ENCODE results near the gene RPL19. TPM values are rescaled to one million over a fixed set of nuclear protein-coding genes. Genes with fewer than 3 reads are reported as not detected.

The RPL19 gene
- total and polyA plus RNA-seq, 12 donors = 907 to 3,029 (median 991) TPM

GRCh38 chr17:39151943-39152818 lies 47.9 kb upstream of the RPL19 start:
- WGBS, 2 donors = 13 to 15% methylated on average over 25 of the region's 25 CpGs
- Histone ChIP-seq H3K27ac (peak overlapping the region; percentile 72 to 97 (median 87)), H3K4me1 (peaks cover 3 to 40% (median 17%) of the 10 kb centered on the region in 9 donors), H3K9me3 (no peaks in the 10 kb centered on the region), H3K4me3 (peak overlapping the region; percentile 56 to 94 (median 81)), H3K27me3 (peaks cover 0 to 37% (median 12%) of the 10 kb centered on the region in 7 donors), H3K36me3 (no peaks in the 10 kb centered on the region)
- ATAC-seq = peak in 6 of 8 donors; percentile 2 to 25 (median 9)
- peak; percentile 39 to 53 for DNase-seq
- intact Hi-C loops (cut with DNase I) = loop anchor here (1.0 to 10.0 kb wide), 13 partner anchors 55 to 281 kb away; partner anchors contain the start of genes LASP1 (in 4 of the 10) and FBXO47 (in 1 of the 10)
- TF ChIP-seq, protein P1, sequence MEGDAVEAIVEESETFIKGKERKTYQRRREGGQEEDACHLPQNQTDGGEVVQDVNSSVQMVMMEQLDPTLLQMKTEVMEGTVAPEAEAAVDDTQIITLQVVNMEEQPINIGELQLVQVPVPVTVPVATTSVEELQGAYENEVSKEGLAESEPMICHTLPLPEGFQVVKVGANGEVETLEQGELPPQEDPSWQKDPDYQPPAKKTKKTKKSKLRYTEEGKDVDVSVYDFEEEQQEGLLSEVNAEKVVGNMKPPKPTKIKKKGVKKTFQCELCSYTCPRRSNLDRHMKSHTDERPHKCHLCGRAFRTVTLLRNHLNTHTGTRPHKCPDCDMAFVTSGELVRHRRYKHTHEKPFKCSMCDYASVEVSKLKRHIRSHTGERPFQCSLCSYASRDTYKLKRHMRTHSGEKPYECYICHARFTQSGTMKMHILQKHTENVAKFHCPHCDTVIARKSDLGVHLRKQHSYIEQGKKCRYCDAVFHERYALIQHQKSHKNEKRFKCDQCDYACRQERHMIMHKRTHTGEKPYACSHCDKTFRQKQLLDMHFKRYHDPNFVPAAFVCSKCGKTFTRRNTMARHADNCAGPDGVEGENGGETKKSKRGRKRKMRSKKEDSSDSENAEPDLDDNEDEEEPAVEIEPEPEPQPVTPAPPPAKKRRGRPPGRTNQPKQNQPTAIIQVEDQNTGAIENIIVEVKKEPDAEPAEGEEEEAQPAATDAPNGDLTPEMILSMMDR (IDR thresholded peaks at IDR 0.05) = no peak

GRCh38 chr17:39153599-39154051 lies 46.5 kb upstream of the RPL19 start:
- H3K4me1 ChIP-seq = peaks cover 3 to 40% (median 17%) of the 10 kb centered on the region in 9 donors
- peak; percentile 72 to 95 (median 90) for ATAC-seq
- peak overlapping the region; percentile 54 to 94 (median 81) for H3K4me3 ChIP-seq
- H3K36me3 ChIP-seq = no peaks in the 10 kb centered on the region
- peak; percentile 92 to 95 for DNase-seq
- 0% methylated on average over 16 of the region's 16 CpGs for WGBS, 2 donors
- no peaks in the 10 kb centered on the region for H3K9me3 ChIP-seq
- intact Hi-C loops (cut with DNase I) = loop anchor here (1.0 to 10.0 kb wide), 15 partner anchors 56 to 283 kb away; partner anchors contain the start of genes LASP1 (in 4 of the 10) and FBXO47 (in 1 of the 10)
- H3K27me3 ChIP-seq = peaks cover 0 to 37% (median 12%) of the 10 kb centered on the region in 7 donors
- TF ChIP-seq, protein P1 (IDR thresholded peaks at IDR 0.05) = peak in 7 of 9 donors; percentile 13 to 38 (median 24)
- peak overlapping the region; percentile 77 to 97 (median 91) for H3K27ac ChIP-seq

- Histone ChIP-seq H3K27ac (no peak overlapping the region), H3K27me3 (peaks cover 0 to 21% (median 6%) of the 10 kb centered on the region in 7 donors), H3K36me3 (no peaks in the 10 kb centered on the region), H3K9me3 (no peaks in the 10 kb centered on the region), H3K4me3 (no peak overlapping the region), H3K4me1 (peaks cover 3 to 34% (median 16%) of the 10 kb centered on the region in 9 donors)
- intact Hi-C loops (cut with DNase I) = loop anchor here in 1 of 10 donors (10.0 kb wide), 1 partner anchor 281 kb away; the partner anchor contains the start of gene LASP1
- TF ChIP-seq, protein P1 (IDR thresholded peaks at IDR 0.05) = no peak
- WGBS, 2 donors = 40 to 43% methylated on average over 2 of the region's 2 CpGs
- ATAC-seq (no peak), DNase-seq (no peak)
These were observed 44.4 kb upstream of the RPL19 start for GRCh38 chr17:39155654-39156053.

GRCh38 chr17:39156491-39156890 lies 43.6 kb upstream of the RPL19 start:
- Histone ChIP-seq H3K4me3 (no peak overlapping the region), H3K27me3 (peaks cover 0 to 13% (median 3%) of the 10 kb centered on the region in 7 donors), H3K36me3 (no peaks in the 10 kb centered on the region), H3K9me3 (no peaks in the 10 kb centered on the region), H3K4me1 (peaks cover 3 to 38% (median 14%) of the 10 kb centered on the region in 9 donors), H3K27ac (no peak overlapping the region)
- TF ChIP-seq, protein P1 (IDR thresholded peaks at IDR 0.05) = no peak
- 63% methylated on average over 7 of the region's 7 CpGs for WGBS, 2 donors
- intact Hi-C loops (cut with DNase I) = loop anchor here in 1 of 10 donors (10.0 kb wide), 1 partner anchor 282 kb away; the partner anchor contains the start of gene LASP1
- no peak for ATAC-seq
- DNase-seq = no peak
